SK-N-SH treated with all-trans-retinoic acid at 6 μM for 48 hours (cell line): ENCODE data around the gene RBPMS2.

ENCODE experiments used
- ATAC-seq: fragments of 200-7000 bp; cut with Tn5 transposase; 3 replicates; pipeline ENCODE4 v1.9.1; 2020; ENCODE audit warnings: mild to moderate bottlenecking, moderate library complexity
- ARNTL ChIP-seq: fragments of 450-650 bp; formaldehyde crosslinking; IDR thresholded peaks from 2 replicates; pipeline ENCODE4 v1.5.0; 2020; ENCODE audit warnings: low read depth, mild to moderate bottlenecking, moderate library complexity, borderline replicate concordance
- BACH2 ChIP-seq: fragments of 250-450 bp; sonication (Bioruptor Pico); IDR thresholded peaks from 2 replicates; pipeline ENCODE4 v1.9.0; 2021; ENCODE audit warnings: mild to moderate bottlenecking, borderline replicate concordance
- CREB5 ChIP-seq: fragments of 250-450 bp; sonication (Bioruptor Pico); IDR thresholded peaks from 2 replicates; pipeline ENCODE4 v1.5.1; 2020; ENCODE audit warnings: low read depth, mild to moderate bottlenecking, moderate library complexity
- CSDC2 ChIP-seq: fragments of 250-450 bp; sonication (Bioruptor Pico); IDR thresholded peaks from 2 replicates; pipeline ENCODE4 v1.5.0; 2020; ENCODE audit warnings: mild to moderate bottlenecking, moderate library complexity
- ESRRG ChIP-seq: fragments of 250-450 bp; sonication (Bioruptor Pico); IDR thresholded peaks from 2 replicates; pipeline ENCODE4 v1.6.1; 2021; ENCODE audit warnings: mild to moderate bottlenecking
- GLIS3 ChIP-seq: fragments of 250-450 bp; sonication (Bioruptor Pico); IDR thresholded peaks from 2 replicates; pipeline ENCODE4 v1.5.0; 2020; ENCODE audit warnings: mild to moderate bottlenecking, moderate library complexity
- ISL1 ChIP-seq: fragments of 250-450 bp; sonication (Bioruptor Pico); IDR thresholded peaks from 2 replicates; pipeline ENCODE4 v2.1.2; 2022; ENCODE audit warnings: mild to moderate bottlenecking, moderate library complexity
- OSR1 ChIP-seq: fragments of 250-450 bp; sonication (Bioruptor Pico); IDR thresholded peaks from 2 replicates; pipeline ENCODE4 v1.8.0; 2022; ENCODE audit warnings: moderate library complexity, mild to moderate bottlenecking, inconsistent platforms
- POU6F1 ChIP-seq: fragments of 250-450 bp; sonication (Bioruptor Pico); IDR thresholded peaks from 2 replicates; pipeline ENCODE4 v1.8.0; 2021; ENCODE audit warnings: low read depth, mild to moderate bottlenecking, moderate library complexity, borderline replicate concordance
- PPARA ChIP-seq: fragments of 250-450 bp; sonication (Bioruptor Pico); IDR thresholded peaks from 2 replicates; pipeline ENCODE4 v1.5.0; 2020; ENCODE audit warnings: mild to moderate bottlenecking, borderline replicate concordance
- SNAI2 ChIP-seq: fragments of 250-450 bp; sonication (Bioruptor Pico); IDR thresholded peaks from 2 replicates; pipeline ENCODE4 v1.5.0; 2020; ENCODE audit warnings: mild to moderate bottlenecking, moderate library complexity
- TCF4 ChIP-seq: fragments of 250-450 bp; sonication (Bioruptor Pico); IDR thresholded peaks from 2 replicates; pipeline ENCODE4 v1.8.0; 2021; ENCODE audit warnings: mild to moderate bottlenecking, moderate library complexity, borderline replicate concordance
- ZC3H10 ChIP-seq: fragments of 250-450 bp; sonication (Bioruptor Pico); IDR thresholded peaks from 2 replicates; pipeline ENCODE4 v1.5.1; 2021; ENCODE audit warnings: mild to moderate bottlenecking, moderate library complexity
- ZFP3 ChIP-seq: fragments of 250-450 bp; sonication (Bioruptor Pico); IDR thresholded peaks from 2 replicates; pipeline ENCODE4 v1.5.0; 2020; ENCODE audit warnings: mild to moderate bottlenecking, moderate library complexity
- ZNF565 ChIP-seq: fragments of 450-650 bp; formaldehyde crosslinking; conservative IDR thresholded peaks from 2 replicates; pipeline ENCODE4 v1.5.0; 2020; ENCODE audit warnings: low read depth, mild to moderate bottlenecking, moderate library complexity
- ZNF70 ChIP-seq: fragments of 450-650 bp; formaldehyde crosslinking; IDR thresholded peaks from 2 replicates; pipeline ENCODE4 v1.5.0; 2020; ENCODE audit warnings: mild to moderate bottlenecking, moderate library complexity
- TF ChIP-seq, protein P1 (sequence below): fragments of 250-450 bp; sonication (Bioruptor Pico); IDR thresholded peaks from 2 replicates; pipeline ENCODE4 v1.8.0; 2020; ENCODE audit warnings: mild to moderate bottlenecking, moderate library complexity, borderline replicate concordance
- TF ChIP-seq, protein P2 (sequence below): fragments of 250-450 bp; sonication (Bioruptor Pico); IDR thresholded peaks from 2 replicates; pipeline ENCODE4 v1.5.0; 2020; ENCODE audit warnings: mild to moderate bottlenecking, moderate library complexity

The RBPMS2 gene

GRCh38 chr15:64776402-64776786 is 1.0 kb upstream of the RBPMS2 start:
- ATAC-seq, result no peak
- no peak for TF ChIP-seq ZNF70 (CRISPR knock-in tag)
- no peak for TF ChIP-seq CSDC2 (CRISPR knock-in tag)
- no peak for TF ChIP-seq ARNTL (CRISPR knock-in tag)
- TF ChIP-seq, protein P1, sequence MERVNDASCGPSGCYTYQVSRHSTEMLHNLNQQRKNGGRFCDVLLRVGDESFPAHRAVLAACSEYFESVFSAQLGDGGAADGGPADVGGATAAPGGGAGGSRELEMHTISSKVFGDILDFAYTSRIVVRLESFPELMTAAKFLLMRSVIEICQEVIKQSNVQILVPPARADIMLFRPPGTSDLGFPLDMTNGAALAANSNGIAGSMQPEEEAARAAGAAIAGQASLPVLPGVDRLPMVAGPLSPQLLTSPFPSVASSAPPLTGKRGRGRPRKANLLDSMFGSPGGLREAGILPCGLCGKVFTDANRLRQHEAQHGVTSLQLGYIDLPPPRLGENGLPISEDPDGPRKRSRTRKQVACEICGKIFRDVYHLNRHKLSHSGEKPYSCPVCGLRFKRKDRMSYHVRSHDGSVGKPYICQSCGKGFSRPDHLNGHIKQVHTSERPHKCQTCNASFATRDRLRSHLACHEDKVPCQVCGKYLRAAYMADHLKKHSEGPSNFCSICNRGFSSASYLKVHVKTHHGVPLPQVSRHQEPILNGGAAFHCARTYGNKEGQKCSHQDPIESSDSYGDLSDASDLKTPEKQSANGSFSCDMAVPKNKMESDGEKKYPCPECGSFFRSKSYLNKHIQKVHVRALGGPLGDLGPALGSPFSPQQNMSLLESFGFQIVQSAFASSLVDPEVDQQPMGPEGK (CRISPR knock-in tag), result no peak
- TF ChIP-seq OSR1 (CRISPR knock-in tag), result no peak
- TF ChIP-seq PPARA, result no peak
- no peak for TF ChIP-seq TCF4 (CRISPR knock-in tag)
- no peak for TF ChIP-seq ESRRG (CRISPR knock-in tag)
- TF ChIP-seq BACH2 (CRISPR knock-in tag), result no peak
- TF ChIP-seq ZFP3, result no peak
- no peak for TF ChIP-seq CREB5 (CRISPR knock-in tag)
- TF ChIP-seq ISL1 (CRISPR knock-in tag), result no peak
- no peak for TF ChIP-seq SNAI2
- no peak for TF ChIP-seq POU6F1 (CRISPR knock-in tag)

DNA sequence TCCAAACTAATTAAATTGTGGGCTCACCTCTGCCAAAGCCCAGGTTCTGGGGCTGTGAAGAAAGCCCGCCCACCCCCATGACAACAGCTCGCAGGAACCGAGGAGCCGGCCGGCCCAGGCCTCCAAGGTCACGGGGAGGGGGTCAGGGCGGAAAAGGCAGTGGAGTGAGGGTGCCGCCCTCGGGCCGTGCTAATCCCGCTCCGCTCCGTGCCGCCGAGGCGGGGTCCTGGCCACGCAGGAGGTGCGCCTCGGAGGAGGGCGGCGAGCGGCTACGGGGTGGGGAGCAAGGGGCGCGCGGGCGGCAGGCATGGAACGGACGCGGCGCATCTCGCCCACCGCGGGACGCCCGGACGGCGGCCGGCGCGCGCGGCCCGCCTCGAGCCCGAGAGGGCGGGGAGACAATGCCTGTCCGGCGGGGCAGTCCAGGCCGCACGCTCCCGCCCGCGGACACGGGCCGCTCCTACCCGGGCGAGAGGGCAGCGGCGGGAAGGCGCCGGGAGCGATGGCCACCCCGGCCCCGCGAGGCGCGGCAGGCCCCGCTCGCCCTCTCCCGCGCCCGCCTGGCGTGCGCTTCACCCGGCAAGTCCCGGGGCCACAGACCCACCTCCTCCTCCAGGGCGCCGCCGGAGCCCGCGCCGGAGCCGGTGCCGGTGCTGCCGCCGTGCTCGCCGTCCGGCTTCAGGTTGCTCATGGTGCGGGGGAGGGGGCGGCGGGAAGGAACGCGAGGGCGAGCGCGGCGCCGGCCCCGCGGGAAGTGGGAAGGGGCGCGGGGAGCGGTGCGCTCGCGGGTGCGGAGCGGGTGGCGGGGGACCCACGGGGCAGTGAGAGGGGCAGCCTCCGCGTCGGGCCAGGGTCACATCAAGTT is 528 bp downstream of the RBPMS2 start:
- TF ChIP-seq CREB5 (CRISPR knock-in tag) (no peak), TCF4 (CRISPR knock-in tag) (no peak), GLIS3 (CRISPR knock-in tag) (no peak), POU6F1 (CRISPR knock-in tag) (no peak), ZNF70 (CRISPR knock-in tag) (no peak), ISL1 (CRISPR knock-in tag) (no peak), CSDC2 (CRISPR knock-in tag) (no peak), ARNTL (CRISPR knock-in tag) (no peak), ZNF565 (CRISPR knock-in tag) (no peak), ZC3H10 (CRISPR knock-in tag) (no peak)
- TF ChIP-seq, protein P2, sequence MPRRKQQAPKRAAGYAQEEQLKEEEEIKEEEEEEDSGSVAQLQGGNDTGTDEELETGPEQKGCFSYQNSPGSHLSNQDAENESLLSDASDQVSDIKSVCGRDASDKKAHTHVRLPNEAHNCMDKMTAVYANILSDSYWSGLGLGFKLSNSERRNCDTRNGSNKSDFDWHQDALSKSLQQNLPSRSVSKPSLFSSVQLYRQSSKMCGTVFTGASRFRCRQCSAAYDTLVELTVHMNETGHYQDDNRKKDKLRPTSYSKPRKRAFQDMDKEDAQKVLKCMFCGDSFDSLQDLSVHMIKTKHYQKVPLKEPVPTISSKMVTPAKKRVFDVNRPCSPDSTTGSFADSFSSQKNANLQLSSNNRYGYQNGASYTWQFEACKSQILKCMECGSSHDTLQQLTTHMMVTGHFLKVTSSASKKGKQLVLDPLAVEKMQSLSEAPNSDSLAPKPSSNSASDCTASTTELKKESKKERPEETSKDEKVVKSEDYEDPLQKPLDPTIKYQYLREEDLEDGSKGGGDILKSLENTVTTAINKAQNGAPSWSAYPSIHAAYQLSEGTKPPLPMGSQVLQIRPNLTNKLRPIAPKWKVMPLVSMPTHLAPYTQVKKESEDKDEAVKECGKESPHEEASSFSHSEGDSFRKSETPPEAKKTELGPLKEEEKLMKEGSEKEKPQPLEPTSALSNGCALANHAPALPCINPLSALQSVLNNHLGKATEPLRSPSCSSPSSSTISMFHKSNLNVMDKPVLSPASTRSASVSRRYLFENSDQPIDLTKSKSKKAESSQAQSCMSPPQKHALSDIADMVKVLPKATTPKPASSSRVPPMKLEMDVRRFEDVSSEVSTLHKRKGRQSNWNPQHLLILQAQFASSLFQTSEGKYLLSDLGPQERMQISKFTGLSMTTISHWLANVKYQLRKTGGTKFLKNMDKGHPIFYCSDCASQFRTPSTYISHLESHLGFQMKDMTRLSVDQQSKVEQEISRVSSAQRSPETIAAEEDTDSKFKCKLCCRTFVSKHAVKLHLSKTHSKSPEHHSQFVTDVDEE, result no peak
- peak; percentile 62 for ATAC-seq
